ENCODE data around the gene CACNA1D. TPM values are rescaled to one million over a fixed set of nuclear protein-coding genes. Genes with fewer than 3 reads are reported as not detected.

Gene CACNA1D
- total RNA-seq, 1 experiment from 2014 or later = not detected

DNA sequence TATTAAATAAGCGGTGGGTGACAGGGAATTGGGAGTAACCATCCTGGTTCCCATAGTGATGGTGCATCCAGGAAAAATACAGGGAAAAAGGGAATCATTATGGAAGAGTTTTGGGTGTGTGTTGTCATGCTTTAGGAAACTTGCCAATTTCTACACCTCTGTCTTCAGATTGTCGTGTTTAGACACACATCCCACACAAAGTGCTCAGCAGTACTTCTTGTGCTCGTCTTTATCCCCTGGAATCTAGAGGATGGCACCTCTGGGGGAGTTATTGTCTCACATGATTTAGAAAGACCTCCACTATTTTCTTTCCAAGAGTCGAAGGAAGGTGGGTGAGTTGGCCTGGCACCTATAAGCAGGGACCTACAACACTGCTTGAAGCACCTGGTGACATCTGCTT lies 35.8 kb downstream of the CACNA1D start:
- Histone ChIP-seq H3K27ac (ENCODE audit: low read depth, low read length, poor library complexity, severe bottlenecking) (no peak overlapping the region), H3K4me3 (ENCODE audit: low read depth, low read length, poor library complexity, severe bottlenecking) (no peak overlapping the region), H3K27me3 (replicated peaks; ENCODE audit: insufficient read depth, low read depth, low read length, poor library complexity) (no peaks in the 10 kb centered on the region), H3K9me3 (ENCODE audit: low read depth, low read length, poor library complexity, severe bottlenecking) (no peaks in the 10 kb centered on the region), H3K36me3 (ENCODE audit: insufficient read depth, low read length, poor library complexity, severe bottlenecking) (no peaks in the 10 kb centered on the region), H3K4me1 (ENCODE audit: insufficient read depth, low read length, poor library complexity, severe bottlenecking) (no peaks in the 10 kb centered on the region)
- CTCF ChIA-PET = no interaction called here
- TF ChIP-seq EZH2 (IDR thresholded peaks at IDR 0.05; ENCODE audit: borderline replicate concordance, low read depth, low read length, poor library complexity, severe bottlenecking) = no peak
- TF ChIP-seq, protein P1, sequence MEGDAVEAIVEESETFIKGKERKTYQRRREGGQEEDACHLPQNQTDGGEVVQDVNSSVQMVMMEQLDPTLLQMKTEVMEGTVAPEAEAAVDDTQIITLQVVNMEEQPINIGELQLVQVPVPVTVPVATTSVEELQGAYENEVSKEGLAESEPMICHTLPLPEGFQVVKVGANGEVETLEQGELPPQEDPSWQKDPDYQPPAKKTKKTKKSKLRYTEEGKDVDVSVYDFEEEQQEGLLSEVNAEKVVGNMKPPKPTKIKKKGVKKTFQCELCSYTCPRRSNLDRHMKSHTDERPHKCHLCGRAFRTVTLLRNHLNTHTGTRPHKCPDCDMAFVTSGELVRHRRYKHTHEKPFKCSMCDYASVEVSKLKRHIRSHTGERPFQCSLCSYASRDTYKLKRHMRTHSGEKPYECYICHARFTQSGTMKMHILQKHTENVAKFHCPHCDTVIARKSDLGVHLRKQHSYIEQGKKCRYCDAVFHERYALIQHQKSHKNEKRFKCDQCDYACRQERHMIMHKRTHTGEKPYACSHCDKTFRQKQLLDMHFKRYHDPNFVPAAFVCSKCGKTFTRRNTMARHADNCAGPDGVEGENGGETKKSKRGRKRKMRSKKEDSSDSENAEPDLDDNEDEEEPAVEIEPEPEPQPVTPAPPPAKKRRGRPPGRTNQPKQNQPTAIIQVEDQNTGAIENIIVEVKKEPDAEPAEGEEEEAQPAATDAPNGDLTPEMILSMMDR (conservative IDR thresholded peaks at IDR 0.05; ENCODE audit: low read depth, low read length) = no peak
- intact Hi-C loops (cut with micrococcal nuclease; ENCODE audit: unreplicated experiment) = no loop called here
- BruUV-seq (replicated peaks) = no TSS peak
- DNase-seq (ENCODE audit: low spot score) = no peak
- POLR2A ChIA-PET (ENCODE audit: low non-redundant PET) = no interaction called here

DNA sequence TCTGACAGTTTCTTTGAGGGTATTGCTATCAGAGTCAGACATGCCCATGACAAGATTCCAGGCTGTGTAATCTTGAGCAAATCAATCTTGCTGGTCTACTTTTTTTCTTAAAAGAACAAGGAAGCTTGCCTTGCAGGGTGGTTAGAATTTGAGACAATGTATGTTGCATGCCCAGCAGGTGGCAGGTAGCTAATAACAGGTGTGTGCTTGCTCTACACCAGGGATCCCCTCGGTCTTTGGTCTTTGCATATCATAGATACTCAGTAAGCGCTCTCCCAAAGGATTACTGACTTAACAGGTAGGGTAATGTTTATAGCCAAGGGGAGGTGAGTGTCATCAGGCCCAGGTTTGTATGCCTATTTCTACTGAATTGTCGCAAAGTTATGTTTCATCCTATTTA lies 37.3 kb downstream of the CACNA1D start:
- no peak for TF ChIP-seq EZH2 (IDR thresholded peaks at IDR 0.05; ENCODE audit: borderline replicate concordance, low read depth, low read length, poor library complexity, severe bottlenecking)
- TF ChIP-seq, protein P1 (conservative IDR thresholded peaks at IDR 0.05; ENCODE audit: low read depth, low read length) = no peak
- H3K4me1 ChIP-seq (ENCODE audit: insufficient read depth, low read length, poor library complexity, severe bottlenecking) = no peaks in the 10 kb centered on the region
- ChIA-PET POLR2A (ENCODE audit: low non-redundant PET) (no interaction called here), CTCF (no interaction called here)
- no peak for DNase-seq (ENCODE audit: low spot score)
- no peaks in the 10 kb centered on the region for H3K9me3 ChIP-seq (ENCODE audit: low read depth, low read length, poor library complexity, severe bottlenecking)
- intact Hi-C loops (cut with micrococcal nuclease; ENCODE audit: unreplicated experiment) = no loop called here
- no peaks in the 10 kb centered on the region for H3K27me3 ChIP-seq (replicated peaks; ENCODE audit: insufficient read depth, low read depth, low read length, poor library complexity)
- no peak overlapping the region for H3K27ac ChIP-seq (ENCODE audit: low read depth, low read length, poor library complexity, severe bottlenecking)
- no peaks in the 10 kb centered on the region for H3K36me3 ChIP-seq (ENCODE audit: insufficient read depth, low read length, poor library complexity, severe bottlenecking)
- no TSS peak for BruUV-seq (replicated peaks)
- no peak overlapping the region for H3K4me3 ChIP-seq (ENCODE audit: low read depth, low read length, poor library complexity, severe bottlenecking)

DNA sequence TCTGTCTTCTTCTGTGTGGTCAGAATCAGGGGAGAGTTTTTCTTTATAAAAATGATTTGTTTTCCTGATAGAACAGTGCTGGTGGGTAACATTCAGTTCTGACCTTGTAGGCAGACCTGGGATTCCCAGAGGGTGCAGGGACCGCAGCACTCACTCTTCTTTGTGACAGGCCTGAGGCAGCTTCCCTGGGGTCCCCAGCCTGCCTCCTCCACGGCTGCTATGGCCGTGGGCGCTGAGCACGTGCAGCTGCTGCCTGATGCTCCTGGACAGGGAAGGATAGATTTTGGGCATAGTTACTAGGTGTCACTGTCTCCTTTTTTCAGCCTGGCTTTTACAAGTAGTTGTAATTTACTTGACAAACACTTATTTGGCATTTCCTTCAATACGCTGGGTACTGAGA lies 39.1 kb downstream of the CACNA1D start:
- POLR2A ChIA-PET (ENCODE audit: low non-redundant PET) = no interaction called here
- Histone ChIP-seq H3K27ac (ENCODE audit: low read depth, low read length, poor library complexity, severe bottlenecking) (no peak overlapping the region), H3K4me1 (ENCODE audit: insufficient read depth, low read length, poor library complexity, severe bottlenecking) (no peaks in the 10 kb centered on the region), H3K4me3 (ENCODE audit: low read depth, low read length, poor library complexity, severe bottlenecking) (no peak overlapping the region), H3K27me3 (replicated peaks; ENCODE audit: insufficient read depth, low read depth, low read length, poor library complexity) (no peaks in the 10 kb centered on the region), H3K9me3 (ENCODE audit: low read depth, low read length, poor library complexity, severe bottlenecking) (no peaks in the 10 kb centered on the region), H3K36me3 (ENCODE audit: insufficient read depth, low read length, poor library complexity, severe bottlenecking) (no peaks in the 10 kb centered on the region)
- DNase-seq (ENCODE audit: low spot score) = no peak
- intact Hi-C loops (cut with micrococcal nuclease; ENCODE audit: unreplicated experiment) = no loop called here
- no TSS peak for BruUV-seq (replicated peaks)
- no peak for TF ChIP-seq EZH2 (IDR thresholded peaks at IDR 0.05; ENCODE audit: borderline replicate concordance, low read depth, low read length, poor library complexity, severe bottlenecking)
- TF ChIP-seq, protein P1 (conservative IDR thresholded peaks at IDR 0.05; ENCODE audit: low read depth, low read length) = no peak
- CTCF ChIA-PET = no interaction called here

All from A673 (cell line).